GM18498 (cell line): Measurements from ENCODE around the gene ME3.
"Not testable (repeated sequence)": the region's sequence is repeated elsewhere in the genome, so short reads cannot be mapped to it uniquely, and the experiment has no call there.

ENCODE experiments used
- ATAC-seq: cut with Tn5 transposase; IDR thresholded peaks from one replicate; pipeline ENCODE4 v1.9.1; 2021; ENCODE audit warnings: mild to moderate bottlenecking, moderate library complexity; ENCODE audit not compliant: unreplicated experiment

Gene ME3

GRCh38 chr11:86565801-86566312, 106.6 kb downstream of the ME3 start:
- ATAC-seq = no peak

GRCh38 chr11:86565388-86565787, 107.0 kb downstream of the ME3 start:
- ATAC-seq = no peak

DNA sequence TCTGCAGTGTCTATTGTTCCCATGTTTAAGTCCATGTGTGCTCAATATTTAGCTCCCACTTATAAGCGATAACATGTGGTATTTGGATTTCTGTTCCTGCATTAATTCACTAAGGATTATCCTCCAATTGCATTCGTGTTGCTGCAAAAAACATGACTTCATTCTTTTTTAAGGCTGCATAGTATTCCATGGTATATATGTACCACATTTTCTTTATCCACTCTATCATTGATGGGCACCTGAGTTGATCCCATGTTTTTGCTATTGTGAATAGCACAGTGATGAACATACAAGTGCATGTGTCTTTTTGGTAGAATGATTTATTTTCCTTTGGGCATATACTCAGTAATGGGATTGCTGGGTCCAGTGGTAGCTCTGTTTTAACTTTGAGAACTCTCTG, 109.6 kb downstream of the ME3 start:
- not testable (repeated sequence) for ATAC-seq

GRCh38 chr11:86559311-86559945, 113.0 kb downstream of the ME3 start:
- no peak for ATAC-seq

DNA sequence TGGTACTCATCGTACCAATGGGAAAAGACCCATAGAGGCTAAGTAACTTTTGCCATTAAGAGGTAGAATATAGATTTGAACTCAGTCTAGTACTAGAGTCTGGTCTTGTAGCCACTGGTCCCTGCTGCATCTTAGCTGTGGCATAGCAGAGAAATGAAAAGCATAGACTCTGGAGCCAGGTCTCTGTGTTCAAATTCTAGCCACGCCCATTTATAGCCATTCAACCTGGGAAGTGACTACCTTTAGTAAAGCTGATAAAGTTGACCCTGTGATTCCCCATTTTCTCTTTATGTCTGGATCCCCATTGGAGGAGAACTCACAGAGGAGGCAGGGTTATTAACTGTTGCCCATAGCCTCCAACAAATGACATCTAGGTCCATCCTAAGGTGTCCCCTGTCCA, 113.6 kb downstream of the ME3 start:
- no peak for ATAC-seq

- ATAC-seq = no peak
Observed at GRCh38 chr11:86558207-86558606, 114.2 kb downstream of the ME3 start.

- ATAC-seq = no peak
Observed at GRCh38 chr11:86555866-86556265, 116.5 kb downstream of the ME3 start.

DNA sequence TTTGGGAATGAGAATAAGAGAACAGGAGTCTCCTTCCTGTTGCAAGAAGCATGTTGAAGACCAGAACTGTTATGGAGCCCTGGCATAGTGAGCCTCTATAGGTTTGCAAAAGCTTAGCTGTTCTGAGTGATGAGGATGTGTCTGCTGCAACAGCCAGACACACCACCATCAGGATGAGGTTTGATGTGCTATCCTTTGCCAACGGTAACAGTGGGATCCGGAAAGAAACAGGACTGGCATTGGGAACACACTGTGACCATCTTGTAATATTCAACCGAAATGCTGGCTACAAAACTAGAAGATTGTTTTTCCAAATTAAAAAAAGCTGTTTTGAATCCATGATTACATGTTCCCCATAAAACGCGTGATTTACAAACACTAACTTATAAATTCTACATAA, 117.0 kb downstream of the ME3 start:
- no peak for ATAC-seq

DNA sequence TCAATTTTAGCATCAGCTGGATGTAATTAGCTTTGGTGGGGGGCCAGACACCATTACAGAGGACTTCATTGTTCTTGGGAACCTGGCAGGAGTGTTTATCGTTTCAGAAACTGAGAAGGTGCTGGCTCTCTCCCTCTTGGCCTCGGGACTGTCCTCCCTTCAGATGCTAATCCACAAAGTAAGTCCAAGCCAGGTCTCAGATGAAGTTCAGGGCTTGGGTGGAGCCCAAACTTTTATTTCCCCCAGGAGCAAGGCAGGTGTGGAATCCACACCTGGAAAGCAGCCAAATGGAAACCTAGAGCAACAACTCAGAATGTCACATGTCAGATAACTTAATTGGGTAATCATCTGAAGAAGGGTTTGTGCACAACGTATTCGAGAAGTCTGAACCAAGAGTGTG, 119.2 kb downstream of the ME3 start:
- ATAC-seq = no peak

DNA sequence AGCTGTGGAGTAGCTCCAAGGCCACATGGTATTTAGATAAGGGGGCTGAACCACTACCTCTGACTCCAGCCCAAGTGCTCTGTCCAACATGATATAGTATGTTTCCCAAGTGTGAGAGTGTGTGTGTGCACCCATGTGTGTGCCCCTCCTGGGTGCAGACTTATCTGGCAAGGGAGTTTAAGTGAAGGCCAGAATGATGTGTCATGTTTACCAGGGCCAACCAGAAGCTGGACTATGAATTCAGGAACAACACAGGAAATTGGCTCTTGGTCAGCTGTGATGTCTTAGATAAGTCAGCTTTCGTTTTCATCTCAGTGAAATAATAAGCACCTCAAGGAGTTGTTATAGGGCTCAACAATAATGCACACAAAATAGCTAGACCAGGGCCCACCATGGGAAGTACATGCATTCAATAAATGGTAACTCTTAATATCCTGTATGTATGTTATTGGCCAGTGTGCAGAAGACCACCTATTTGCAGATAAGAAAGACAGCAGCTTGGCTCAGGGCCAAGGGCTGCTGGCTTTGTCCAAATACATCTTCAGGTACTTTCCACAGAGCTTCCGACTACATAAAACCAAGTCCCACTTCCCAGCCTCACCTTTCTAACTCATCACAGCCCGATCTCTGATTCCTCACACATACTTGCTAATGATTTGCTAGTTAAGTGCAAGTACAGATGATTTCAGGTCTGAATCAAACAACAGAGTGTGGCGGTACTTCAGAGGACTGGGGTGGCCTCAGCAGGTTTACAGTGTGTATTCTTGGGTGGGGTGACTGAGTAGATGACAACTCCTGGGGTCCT, 120.9 kb downstream of the ME3 start:
- peak; percentile 78 for ATAC-seq

DNA sequence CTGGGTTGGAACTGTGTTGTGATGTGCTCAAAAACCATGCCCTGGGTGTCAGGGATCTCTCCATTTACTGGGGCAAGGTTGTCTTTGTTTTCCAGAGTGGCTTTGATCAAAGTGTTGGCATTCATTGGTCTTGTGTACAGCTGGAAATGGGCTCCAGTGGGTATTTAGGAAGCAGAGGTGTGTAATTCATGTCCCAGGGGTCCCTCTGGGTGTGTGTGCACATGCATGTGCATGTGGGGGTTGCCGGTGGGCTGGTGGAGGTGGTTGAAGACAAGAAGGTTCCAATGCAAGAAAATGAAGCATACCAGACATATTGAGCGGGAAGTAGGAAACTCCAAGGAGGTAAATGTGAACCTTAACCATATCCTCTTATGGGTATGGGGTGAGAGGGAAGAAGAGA, 121.7 kb downstream of the ME3 start:
- no peak for ATAC-seq

DNA sequence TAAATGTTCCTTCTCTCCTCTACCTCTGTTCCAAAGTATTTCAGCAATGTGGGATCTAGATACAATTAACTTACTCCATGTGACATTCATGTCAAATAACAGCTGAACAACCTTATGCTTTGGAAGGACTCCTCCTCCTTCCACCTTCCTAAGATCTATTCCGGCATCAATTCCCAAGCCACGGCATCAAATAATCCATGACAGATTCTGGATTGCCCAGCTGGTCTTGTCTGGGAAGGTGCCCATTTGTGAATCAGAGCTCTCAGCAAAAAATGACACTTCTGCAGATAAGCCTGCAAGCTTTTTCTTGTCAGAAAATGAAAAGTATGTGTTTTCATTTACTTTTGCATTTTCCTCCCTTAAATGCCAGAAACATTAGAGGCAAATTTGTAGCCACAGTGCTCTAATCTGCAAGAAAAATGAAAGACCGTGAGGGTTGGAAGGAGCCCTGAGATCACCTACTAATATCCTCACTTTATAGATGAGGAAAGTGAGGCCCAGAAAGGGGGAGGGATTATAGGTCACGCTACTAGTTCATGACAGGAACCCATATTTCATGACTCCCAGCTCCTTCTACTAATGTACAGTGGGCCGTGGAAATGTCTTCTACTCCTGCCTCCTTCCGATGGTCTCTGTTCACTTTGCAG, 124.0 kb downstream of the ME3 start:
- ATAC-seq = no peak

GRCh38 chr11:86547727-86548126, 124.7 kb downstream of the ME3 start:
- ATAC-seq = no peak

GRCh38 chr11:86541299-86541698, 131.1 kb downstream of the ME3 start:
- ATAC-seq = not testable (repeated sequence)

DNA sequence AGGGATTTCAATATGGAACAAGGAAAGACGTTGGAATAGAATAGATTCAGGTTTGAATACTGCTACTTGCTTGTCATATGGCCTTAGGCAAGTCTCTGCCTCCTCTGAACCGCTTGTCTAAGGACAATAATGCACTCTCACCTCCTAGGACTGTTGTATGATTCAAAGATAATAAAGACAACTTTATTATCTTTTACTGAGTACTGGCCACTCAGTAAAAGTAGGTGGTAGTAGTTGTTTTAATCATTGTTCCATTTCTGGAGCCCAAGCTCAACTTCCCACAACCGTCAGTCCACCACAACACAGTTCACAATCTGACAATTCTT, 134.2 kb downstream of the ME3 start:
- ATAC-seq = no peak

- ATAC-seq = no peak
Observed at GRCh38 chr11:86537541-86538222, 134.7 kb downstream of the ME3 start.

DNA sequence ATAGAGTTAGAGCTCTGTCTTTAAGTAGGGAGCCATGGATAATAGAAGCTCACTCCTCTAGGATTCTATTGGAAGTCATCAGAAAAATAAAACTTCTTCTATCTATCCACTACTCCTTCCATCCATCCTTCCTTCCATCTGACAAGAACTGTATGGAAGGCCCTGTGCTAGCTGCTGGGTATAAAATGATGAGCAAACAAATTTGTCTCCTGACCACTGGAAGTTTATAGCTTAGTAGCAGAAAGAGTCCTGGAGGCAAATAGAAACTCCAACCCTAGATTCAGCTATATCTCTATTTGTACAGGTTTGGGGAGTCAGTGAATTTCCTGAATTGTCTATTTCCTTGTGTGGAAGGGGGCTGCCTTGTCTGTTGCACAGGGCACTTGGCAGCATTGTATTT, 136.6 kb downstream of the ME3 start:
- ATAC-seq = no peak

DNA sequence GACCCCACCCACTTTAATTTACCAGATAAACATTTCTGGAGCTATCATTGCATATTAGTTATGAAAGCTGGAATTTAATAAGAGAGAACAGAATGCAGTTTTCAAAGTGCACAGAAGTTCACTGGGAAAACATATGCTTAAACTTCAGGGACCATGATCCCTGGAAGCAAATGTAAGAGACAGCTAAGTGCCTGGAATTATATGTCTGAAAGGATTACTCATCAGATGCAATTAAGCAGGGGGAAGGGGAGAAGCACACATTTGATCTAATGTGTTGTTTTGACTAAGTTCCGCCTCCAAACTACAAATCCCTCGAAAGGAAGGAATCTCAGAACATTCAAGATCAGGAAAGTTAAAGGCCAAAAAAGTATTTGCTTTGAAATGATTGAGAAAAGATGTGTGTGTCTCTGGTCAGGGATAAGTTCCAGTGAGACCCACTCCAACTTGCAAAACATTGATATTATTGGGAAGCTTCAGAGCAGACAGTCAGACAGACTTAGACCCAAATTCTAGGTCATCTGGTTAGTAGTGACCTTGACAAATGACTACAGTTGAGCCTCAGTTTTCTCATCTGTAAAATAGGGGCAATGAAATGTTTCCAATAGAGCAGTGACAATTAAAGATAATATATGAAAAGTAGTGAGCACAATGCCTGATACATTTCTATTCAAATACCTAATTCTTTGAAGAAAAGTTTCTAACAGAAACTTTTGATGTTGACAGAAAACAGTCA, 147.6 kb downstream of the ME3 start:
- no peak for ATAC-seq

DNA sequence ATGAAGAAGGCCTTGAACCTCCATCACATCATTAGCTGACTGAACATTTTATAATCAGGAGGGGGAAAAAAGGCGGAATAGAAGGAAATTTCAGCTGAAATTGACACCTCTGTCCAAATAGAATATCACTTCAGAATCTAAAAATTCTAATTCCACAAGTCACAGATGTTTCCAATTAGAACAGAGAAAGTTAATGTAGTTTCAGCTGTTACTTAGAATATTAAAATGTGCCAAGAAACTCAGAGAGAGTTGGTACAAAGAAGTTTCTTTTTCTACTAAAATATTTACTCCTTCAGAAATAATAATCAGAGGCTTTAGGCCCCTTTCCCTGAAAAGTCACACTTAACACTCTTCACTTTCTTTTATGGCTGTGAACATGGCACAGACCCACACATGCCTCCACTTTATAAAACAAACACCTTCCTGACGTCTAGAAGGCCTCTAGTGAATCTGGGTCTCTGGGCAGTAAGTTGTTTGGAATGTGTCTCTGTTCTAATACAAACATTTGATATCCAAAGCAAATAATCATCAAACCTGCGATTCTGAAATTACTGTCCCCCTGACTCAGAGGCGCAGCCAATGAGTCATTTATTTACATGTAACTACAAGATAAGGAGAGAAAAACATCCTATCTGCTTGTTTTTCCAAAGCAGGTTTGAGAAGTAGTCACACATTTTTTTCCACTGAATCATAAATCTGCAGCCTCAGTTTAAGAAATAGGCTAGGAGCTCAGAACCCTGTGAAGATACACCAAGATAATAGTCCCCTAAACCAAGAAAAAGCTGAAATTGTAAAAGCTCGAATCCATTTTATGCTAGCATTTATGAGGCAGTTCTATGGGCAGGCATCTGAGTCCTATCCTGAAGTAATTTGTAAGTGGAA, 148.4 kb downstream of the ME3 start:
- ATAC-seq = no peak

- not testable (repeated sequence) for ATAC-seq
Observed at GRCh38 chr11:86522512-86522911, 149.9 kb downstream of the ME3 start.
